ENCODE measurements around the gene TOM1L2.

The TOM1L2 gene

DNA sequence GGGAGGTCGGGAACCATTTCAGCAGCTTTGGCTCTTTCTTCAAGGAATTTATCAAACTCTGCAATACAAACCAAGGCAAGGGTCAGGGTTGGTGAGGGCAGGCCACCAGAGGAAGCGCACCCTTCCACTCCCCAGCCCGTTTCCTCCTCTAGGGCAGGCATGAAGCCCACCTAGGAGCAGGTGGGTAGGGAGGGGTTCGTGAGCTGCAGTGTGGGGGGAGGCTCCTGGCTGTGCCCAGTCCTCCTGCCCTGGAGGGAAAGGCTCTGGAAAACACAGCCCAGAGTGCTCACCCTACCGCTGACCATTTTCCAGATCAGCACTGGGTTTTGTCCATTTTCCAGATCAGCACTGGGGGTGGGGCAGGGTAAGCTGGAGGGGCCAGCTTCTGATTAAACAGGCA, 124.5 kb downstream of the TOM1L2 start:
- DNase-seq (ENCODE audit: low spot score), result no peak

DNA sequence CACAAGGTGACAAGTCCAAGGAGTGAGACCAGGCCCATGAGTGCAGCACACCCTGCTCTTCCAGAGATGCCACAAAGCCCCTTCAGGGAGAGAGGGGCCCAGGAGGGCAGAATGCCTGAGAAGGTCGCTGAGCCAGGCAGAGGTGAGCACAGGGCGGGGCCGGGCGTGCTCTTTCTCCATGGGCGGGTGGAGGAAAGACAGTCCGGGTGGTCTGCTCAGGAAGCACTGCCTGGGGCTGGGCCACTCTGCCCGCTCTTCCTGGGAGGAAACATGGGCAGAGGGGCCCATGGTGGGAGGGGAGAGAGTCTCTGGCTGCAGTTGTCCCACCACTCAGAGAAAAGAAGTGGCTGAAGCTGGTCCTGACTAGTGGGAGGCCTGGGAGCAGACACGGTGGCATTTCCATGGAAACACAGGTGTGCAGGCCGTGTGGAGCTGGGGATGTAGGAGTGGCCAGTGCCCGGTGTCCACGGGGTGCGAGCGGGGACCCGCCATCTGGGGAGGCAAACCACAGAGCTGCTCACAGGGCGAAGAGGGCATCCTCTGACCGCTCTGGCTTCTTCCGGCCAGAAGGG, 125.0 kb downstream of the TOM1L2 start:
- DNase-seq (ENCODE audit: low spot score), result no peak

DNA sequence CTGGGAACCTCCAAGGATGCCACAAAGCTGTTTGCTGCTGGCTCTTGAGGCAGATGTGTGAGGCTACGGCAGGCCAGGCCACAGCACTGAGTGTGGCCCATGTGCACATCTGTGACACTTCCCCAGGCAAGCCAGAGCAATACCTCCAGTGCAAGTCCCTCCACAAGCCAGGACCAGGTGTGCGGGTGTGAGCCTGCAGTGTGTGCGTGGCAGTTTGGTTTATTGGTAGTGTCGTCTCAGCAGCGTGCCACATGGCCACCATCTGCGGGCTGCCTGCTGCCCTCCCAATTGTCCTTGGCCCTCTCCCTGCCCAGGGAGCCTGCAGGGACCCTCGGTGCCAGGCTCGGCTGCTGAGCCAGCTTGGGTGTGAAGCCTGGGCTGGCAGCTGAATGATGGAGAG, 125.6 kb downstream of the TOM1L2 start:
- no peak for DNase-seq (ENCODE audit: low spot score)

DNA sequence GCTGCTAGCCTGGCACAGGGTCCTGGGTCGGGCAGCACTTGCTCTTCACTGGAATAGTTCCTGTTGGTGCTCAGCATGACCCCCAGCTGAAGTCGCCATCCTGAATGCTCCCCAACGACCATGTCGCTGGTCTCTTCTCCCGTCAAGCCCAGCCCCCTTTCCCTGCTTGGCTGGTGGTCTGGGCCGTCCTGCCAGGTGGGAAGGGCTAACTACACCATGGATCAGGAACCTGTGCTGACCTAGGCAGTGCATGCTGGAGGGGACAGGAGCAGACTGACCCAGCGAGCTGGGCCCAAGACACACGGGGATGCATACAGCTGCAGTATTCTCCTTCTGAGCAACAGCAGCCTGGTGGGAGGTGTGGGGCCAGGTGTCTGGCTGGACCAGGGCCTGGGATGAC, 126.2 kb downstream of the TOM1L2 start:
- DNase-seq (ENCODE audit: low spot score), result no peak

DNA sequence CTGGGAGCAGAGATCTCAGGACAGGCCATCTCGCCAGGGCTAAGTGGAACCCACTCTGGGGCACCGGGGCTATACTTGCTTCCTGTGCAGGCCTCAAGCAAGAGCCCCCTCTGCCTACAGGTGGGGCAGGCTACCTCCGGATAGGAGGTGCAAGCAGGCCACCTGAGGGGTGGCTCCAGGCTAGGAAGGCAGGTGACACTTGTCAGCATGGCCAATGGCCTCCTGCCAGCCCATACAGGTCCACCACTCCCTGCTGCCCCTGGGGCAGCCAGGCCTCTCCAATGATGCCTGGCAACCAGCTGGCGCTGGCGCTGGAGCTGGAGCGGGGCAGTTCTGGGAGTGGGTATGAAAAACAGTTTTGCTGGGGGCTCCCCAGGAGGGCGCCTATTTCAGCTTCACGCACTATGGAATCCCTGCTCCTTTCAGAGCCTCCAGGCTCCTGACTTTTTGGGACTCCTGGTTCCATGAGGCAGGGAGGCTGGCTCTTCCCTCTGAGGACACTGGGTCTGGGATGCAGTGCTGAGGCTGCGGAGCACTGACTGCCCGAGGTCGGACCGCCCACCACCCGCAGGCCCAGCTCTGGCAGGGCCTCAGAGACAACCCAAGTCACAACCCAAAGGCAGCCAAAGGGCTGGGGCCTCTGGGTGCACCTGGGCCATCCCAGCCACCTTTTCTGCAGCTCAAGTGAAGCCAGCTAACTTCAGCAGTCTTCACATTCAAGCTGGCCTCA, 127.0 kb downstream of the TOM1L2 start:
- no peak for DNase-seq (ENCODE audit: low spot score)

DNA sequence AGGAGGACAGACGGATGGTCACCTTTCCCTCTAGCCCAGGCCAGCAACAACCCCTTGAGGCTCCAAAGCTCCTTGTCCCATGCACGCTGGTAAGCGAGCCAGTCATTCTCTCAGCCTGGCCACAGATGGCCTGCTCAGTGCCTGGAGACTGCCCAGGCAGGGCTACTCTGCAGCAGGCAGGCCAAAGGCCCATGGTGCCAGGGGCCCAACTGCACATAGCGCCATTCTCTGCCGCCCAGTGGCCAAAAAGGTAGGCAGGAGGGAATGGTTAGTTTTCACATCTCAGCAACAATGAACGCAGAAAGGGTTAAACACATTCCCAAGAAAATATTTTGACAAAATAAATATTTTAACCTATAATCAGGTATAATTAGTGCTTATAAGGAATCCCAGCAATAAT, 127.7 kb downstream of the TOM1L2 start:
- DNase-seq (ENCODE audit: low spot score), result no peak

DNA sequence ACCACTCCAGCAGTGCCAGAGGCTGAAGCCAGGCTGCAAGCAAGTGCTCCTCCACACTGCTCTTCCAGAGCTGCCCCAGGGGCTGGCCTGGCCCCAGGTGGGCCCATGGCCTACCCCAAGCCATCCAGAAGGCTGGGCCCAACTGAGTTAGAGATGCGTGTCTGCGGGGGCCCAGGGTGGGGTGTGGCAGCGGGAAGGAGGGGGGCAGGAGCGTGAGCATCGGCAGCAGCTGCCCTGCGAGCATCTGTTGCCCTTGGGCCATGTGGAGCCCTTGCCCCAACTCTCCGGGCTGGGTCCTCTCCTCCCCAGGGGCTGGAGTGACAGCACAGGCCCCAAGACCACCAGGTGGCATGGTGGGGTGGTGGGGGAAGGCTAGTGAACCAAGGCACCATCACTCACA, 128.1 kb downstream of the TOM1L2 start:
- no peak for DNase-seq (ENCODE audit: low spot score)

DNA sequence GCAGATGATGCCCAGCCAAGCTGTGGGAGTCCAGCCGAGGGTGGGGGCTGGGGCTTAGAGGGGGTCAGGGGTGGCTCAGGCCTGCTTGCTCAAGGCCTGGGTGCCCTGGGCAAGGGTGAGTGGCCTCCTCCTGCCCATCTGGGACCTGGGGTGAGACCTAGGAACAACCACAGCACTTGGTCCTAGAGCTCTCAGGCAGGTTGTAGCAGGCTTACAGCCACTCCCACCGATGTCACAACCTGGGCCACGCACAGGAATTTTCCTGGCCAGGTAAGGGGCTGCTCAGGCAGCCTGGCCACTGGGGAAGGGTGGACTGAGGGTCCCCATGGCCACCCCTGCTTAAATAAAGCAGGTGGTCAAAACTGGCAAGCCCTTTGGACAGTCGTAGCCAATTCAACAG, 129.1 kb downstream of the TOM1L2 start:
- DNase-seq (ENCODE audit: low spot score), result no peak

DNA sequence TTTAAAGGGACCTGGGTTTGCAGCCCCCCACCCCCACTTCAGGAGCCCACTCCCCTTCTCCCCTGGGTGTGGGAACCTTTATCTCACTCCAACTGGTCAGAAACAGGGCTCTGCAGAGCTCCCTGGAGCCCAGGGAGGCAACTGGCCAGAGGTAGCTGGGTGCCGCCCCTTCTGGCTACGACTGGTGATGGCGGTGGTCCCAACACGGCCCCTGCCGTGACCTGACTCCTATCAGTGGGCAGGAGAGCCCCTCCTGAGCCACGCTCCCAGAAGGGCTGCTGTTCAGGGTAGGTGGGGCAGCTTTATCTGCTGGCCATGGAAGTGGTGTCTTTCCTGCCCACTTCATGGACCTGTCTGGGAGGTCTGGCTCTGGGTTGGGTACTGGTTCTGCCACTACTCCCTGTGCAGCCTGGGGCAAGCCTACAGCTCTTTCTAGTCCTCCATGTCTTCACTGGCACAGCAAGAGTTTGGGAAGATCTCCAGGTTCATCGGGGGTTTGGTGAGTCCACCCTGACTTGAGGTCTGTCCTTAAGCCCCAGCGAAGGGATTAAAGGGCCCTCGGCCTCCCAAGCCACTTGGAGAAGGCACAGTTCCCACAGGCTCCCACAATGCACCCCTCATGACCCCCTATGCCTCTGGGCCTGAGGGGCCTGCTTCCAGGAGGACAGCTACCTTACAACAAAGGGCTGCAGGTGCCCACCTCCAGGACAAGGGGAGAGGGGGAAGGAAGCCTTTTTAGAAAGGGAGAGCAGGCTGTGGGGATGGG, 129.9 kb downstream of the TOM1L2 start:
- DNase-seq (ENCODE audit: low spot score), result no peak

DNA sequence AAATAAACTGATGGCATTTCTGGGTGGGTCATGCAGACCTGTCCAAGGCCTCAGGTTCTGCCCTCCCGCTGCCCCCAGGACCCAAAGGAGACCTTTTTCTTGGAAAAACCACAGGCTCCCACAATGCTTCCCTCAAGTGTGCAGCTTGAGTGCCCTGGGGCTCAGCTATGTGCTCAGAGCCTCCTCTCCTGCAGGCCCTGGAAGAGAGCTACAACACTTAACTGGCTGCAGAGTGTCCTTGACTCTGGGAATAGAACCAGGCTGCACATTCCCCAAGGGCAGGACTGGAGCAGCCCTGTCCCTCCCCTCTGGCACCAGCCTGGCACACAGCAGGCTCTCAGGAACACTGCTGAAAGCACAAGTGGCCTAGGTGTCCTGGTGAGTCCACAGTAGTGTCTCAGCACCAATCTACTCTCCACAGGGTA, 130.6 kb downstream of the TOM1L2 start:
- DNase-seq (ENCODE audit: low spot score), result no peak

DNA sequence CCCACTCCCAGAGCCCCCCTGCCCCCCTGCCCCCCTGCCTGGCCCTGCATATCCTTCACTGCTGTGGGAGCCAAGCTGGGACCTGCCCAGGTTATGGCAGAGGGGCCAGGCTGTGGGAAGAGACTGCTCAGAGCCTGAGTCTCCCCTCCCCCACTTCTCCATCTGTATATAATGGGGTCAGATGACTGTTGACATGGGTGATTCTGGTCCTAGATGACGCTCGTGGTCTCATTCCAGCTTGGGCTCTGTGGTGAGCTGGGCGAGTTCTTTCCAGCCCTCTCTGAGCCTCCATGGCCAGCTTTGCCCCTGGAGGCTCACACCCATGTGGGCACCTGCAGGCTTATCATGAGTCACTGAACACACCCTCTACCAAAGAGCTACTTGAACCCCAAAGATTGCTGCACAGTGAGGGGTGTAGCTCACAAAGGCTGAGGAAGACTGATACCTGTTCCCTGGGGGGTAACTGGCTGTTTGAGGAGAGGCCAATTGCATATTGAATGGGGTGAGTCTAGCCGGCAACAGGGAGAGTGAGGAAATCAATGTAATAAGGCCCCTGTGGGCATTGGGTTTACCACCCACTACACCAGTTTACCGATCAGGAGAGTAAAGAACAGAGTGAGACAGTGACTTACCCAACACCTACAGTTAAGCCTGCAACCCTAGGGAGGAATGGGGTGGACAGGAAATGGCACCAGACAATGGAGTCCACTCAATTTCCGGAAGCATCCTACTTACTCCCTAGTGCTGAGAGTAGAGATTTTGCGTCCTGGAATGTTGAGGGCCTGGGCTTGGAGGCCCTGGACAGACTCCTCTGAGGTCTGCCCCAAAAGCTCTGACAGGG, 131.2 kb downstream of the TOM1L2 start:
- DNase-seq (ENCODE audit: low spot score), result no peak

DNA sequence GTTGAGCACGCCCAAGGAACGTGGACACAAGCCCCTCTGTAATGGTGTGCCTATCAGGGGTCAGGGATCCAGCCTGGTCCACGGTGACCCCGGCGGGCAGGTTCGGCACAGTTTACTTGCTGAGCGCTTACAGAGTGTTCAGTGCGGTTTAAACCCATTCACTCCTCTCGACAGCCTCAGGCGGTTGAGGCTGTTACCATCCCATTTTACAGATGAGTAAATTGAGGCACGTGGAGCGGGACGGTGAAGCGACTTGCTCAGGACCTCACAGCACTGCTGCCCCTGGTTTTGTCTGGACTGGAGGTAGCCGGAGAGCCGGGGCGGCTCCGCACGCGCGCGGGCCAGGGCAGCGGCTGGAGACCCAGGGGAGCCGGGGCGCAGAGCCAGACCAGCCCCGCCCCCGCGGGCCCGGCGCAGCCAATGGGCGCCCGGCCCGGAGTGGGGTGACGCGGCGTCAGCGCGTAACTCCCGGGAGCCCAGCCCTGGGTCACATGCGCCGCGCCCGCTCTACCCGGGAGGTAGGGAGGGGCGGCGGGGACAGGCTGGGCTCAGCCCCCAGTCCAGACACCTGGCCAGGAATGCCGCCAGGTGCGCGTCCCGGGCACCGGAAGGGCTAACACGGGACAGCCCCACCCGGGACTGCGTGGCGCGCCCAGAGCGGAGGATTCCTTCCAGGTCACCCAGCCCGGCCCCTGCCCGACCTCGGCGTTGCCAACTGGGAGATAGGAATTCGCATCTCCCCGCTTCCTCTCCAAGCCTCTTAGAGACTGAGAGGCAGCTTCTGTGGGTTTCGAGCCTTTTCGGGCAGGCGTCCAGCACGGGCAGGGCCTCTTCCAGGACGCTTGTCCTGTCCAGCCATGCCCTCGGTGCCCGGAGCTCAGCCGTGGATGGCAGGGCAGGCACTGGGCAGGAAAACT, 132.2 kb downstream of the TOM1L2 start:
- DNase-seq (ENCODE audit: low spot score), result peak; percentile 79

DNA sequence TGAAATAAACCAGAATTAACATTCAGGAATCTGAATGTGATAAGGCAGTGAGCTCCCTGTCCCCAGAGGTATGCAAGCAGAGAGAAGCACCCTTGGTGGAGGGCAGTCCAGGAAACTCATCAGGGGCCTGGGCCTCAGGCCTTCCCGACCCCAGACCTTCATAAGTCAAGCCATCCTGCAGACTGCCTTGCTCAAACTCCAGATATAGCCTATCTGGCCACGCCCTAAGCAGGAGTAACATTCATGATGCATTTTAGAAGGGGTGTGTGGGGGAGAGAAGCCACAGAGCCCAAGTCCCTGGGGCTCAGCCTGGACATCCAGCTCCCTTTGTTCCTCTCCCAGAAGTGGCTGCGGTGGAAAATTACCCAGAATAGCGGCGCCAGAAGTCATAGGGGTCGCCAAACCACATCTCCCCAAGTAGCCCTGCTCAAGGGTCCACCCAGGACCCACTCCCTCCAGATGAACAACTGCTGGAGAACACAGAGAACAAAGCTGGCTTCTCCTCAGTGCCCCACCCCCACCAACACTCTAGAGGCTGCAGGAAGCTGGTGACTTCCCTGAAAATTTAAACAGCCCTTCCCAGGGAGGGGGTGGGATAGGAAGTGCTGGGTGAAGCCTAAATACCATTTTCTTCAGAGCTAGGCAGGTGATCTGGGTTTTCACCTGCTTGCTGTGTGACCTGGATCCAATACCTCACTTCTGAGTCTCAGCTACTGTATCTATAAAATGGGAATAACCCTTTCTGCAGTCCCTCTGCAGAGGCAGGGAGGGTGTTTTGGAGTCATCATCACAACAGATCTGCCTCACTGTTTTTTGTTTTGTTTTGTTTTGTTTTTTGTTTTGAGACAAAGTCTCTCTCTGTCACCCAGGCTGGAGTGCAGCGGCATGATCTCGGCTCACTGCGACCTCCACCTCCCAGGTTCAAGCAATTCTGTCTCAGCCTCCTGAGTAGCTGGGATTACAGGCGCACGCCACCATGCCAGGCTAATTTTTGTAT, 133.9 kb downstream of the TOM1L2 start:
- peak; percentile 30 for DNase-seq (ENCODE audit: low spot score)

DNA sequence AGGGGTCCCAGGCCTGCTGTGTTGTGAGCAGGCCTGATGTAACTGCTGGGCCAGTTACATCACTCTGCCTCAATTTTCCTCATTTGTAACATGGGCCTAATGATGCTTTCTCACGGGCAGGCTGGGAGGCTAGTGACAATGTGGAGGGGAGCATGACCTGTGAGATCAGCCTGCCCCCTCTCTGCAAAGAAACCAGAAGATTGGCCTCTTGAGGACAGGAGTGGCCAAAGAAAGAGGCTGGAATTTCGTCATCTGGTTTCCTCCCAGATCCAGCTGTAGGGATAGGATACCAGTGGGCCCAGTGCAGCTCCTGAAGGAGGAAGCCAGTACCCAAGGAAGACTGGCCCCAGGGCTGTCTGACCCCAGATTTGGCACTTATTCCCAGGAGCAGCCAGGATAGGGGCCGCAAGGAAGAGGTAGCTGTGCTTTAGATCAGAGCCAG, 134.8 kb downstream of the TOM1L2 start:
- DNase-seq (ENCODE audit: low spot score), result peak; percentile 40

DNA sequence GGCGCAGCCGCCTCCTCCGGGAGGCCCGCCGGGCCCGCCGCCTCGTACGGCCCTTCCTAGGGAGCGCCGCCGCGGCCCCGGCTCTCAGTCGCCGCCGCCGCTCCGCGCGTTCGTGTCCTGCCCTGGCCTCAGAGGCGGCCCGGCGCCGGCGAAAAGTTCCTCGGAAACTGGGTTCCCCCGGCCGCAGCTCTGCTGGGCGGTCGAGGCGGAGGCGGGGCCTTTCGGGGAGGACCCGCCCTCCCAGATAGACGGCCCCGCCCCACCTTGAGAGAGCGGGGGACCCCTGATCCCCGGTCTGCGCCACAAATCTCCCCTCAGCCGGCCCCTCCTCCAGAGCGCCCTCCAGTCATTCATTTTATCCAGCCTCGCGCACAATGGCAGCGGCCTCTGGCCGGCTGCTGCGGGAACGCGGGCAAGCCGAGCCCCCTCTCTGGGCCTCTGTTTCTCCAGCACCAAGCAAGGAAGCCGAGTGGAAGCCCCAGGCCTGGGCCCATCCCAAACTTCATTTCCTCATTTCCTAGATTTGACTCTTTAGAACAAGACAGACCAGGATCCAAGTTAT, 135.3 kb downstream of the TOM1L2 start, which contains the start of gene SREBF1:
SREBF1 (minus strand) TSS at position 169 of the 562 bp plus-strand sequence. CDS start 169 bp downstream, outside the sequence.
- peak; percentile 65 for DNase-seq (ENCODE audit: low spot score)

DNA sequence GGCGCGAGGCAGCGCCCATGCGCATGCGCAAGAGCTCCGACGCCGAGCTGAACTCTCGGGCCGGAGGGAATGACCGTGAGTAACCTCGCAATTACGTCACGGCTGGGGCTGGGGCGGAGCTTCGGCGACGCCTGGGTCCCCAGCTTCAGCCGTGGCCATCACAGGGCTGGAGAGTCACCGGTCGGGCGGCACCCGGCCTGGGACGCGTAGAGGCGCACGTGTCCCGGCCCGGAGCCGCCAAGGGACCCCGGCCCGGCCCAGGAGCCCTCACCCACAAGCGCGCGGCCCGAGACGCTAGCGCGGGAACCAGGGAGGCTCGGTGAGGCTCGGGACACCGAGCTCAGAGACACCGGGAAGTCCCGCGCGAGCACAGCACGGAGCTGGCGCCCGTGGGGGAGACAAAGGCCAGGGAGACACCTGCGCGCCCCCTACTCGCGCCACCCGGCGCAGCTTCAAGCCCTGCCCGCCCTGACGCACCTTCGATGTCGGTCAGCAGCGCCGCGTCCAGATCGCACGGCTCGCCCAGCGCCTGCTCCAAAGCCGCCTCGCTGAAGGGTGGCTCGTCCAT, 135.9 kb downstream of the TOM1L2 start:
- peak; percentile 92 for DNase-seq (ENCODE audit: low spot score)

DNA sequence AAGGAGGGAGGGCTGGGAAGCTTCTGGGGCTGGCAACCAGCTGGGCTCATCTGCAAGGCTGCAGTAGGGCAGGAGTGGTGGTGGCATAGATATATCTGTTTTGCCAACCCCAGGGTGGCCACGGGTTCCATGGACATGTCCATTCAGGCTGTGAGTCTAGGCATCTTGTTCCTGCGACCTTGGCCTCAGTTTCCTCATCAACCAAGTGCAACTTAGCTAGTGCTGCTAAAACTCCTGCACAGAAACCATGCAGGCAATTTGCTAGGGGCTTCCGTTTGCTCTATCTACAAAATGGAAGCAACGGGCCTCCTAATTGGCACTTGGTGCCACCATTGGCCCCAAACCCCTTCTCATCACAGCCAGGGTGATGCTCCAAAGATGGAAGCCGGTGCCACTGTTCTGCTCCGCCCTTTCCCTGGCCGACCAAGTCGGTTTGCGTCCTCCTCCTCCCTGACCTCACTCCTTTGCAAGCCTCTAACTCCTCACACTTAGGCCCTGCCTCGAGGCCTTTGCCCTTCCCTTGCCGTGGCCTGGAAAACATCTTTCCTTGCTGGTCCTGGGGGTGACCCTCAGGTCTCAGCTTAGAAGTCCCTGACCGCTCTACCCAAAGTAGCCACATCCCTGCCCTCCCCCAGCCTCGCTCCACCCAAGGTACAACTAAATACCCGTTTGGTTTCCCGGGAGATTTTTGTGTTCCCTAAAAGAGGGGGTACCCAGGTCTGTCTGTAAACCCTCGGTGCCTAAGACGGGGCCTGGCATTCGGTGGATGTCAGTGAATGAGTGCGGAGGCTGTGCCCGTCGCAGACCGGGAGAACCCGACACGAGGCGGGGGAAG, 136.6 kb downstream of the TOM1L2 start:
- DNase-seq (ENCODE audit: low spot score), result no peak

DNA sequence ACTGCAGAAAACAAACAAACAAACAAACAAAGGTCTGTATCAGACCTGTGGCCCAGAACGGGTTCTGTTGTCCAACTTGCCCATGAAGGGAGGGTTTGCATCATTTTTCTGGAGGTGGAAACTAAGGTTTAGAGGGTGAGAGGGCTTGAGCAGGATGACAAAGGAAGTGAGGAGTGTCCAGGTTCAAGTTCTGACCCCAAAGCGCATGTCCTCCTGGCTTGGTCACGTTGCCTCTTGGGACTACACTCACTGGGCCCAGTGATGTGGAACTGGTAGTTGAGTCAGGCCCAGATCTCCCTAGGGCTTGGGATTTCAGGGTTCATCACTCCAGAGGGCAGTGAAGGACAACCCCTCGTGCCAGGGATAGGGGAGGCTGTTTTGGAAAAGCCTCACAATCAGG, 137.2 kb downstream of the TOM1L2 start:
- DNase-seq (ENCODE audit: low spot score), result no peak

All from NAMALWA (cell line).